Endothelial cell of umbilical vein (primary cell): Measurements from ENCODE around the gene ZBTB39. TPM values are rescaled to one million over a fixed set of nuclear protein-coding genes. Genes with fewer than 3 reads are reported as not detected.

Experiments
- BruUV-seq: library from RNA; stranded (reverse); fragments of 400-500 nt; replicated peaks from 2 replicates; lab custom pipeline; 2021; lab: Mats Ljungman, UMichigan
- CTCF ChIA-PET: fragments of 300-600, 350-600 bp; sonication (Branson Sonifier 250); formaldehyde crosslinking; loops from one replicate; lab custom pipeline; 2021; ENCODE audit warnings: antibody characterized with exemption, inconsistent platforms; lab: Charles Lee
- POLR2A ChIA-PET: fragments of 300-600, 350-600 bp; sonication (Branson Sonifier 250); formaldehyde crosslinking; loops from one replicate; lab custom pipeline; 2021; ENCODE audit warnings: antibody characterized with exemption, inconsistent platforms; lab: Charles Lee
- DNase-seq: peaks from one replicate; pipeline ENCODE4 v3.0.0-alpha.2; 2011; ENCODE audit warnings: low read depth, low spot score
- FAIRE-seq: peaks from 2 replicates; lab custom pipeline; 2011; peaks lifted over from hg19 to GRCh38; lab: Jason Lieb, UNC
- H2AFZ ChIP-seq: 2 replicates; pipeline ENCODE4 v1.6.0; 2012; ENCODE audit warnings: low read depth, low read length, control low read depth, inconsistent platforms
- H3K27ac ChIP-seq: 2 replicates; pipeline ENCODE4 v1.5.1; 2011; ENCODE audit warnings: low read depth, mild to moderate bottlenecking, control low read depth, low read length, moderate library complexity; ENCODE audit not compliant: insufficient read depth
- H3K27me3 ChIP-seq, 2 experiments: 2 replicates each; pipeline versions ENCODE4 v1.6.0 to v1.6.1; 2011; ENCODE audit warnings: low read length in 2 of 2, mixed read lengths in 1 of 2; ENCODE audit not compliant: control insufficient read depth in 2 of 2, insufficient read depth in 2 of 2
- H3K36me3 ChIP-seq, 2 experiments: 2 replicates in 1 of 2; 3 replicates in 1 of 2; pipeline ENCODE4 v1.5.1; 2011; ENCODE audit warnings: low read length in 2 of 2, mild to moderate bottlenecking in 1 of 2, moderate library complexity in 1 of 2; ENCODE audit not compliant: control insufficient read depth in 2 of 2, insufficient read depth in 2 of 2; ENCODE audit errors: extremely low read depth in 1 of 2
- H3K4me1 ChIP-seq: 3 replicates; pipeline ENCODE4 v1.5.1; 2011; ENCODE audit warnings: mild to moderate bottlenecking, low read length; ENCODE audit not compliant: control insufficient read depth, insufficient read depth; ENCODE audit errors: extremely low read depth
- H3K4me2 ChIP-seq: 2 replicates; pipeline ENCODE4 v1.6.1; 2011; ENCODE audit warnings: low read length, control low read depth, mixed read lengths; ENCODE audit not compliant: insufficient read depth
- H3K4me3 ChIP-seq, 3 experiments: fragments of 200-600 bp in 1 of 3; sonication (generic), shearing (Covaris generic) in 1 of 3; replicated peaks in 1 of 3; 2 replicates each; pipeline ENCODE4 v1.5.1; 2011 to 2016; ENCODE audit warnings: control low read depth in 3 of 3, low read length in 3 of 3, mild to moderate bottlenecking in 2 of 3, inconsistent platforms in 1 of 3, low read depth in 1 of 3, moderate library complexity in 1 of 3; ENCODE audit not compliant: insufficient read depth in 1 of 3
- H3K79me2 ChIP-seq: 2 replicates; pipeline ENCODE4 v1.6.0; 2012; ENCODE audit warnings: low read length, inconsistent platforms; ENCODE audit not compliant: control insufficient read depth, insufficient read depth
- H3K9ac ChIP-seq: replicated peaks from 2 replicates; pipeline ENCODE3; 2011; ENCODE audit warnings: low read length, control low read depth; ENCODE audit not compliant: insufficient read depth; ENCODE audit errors: extremely low read depth
- H3K9me1 ChIP-seq: replicated peaks from 3 replicates; pipeline ENCODE4 v1.6.0; 2011; ENCODE audit warnings: mild to moderate bottlenecking, low read length; ENCODE audit not compliant: control insufficient read depth, insufficient read depth; ENCODE audit errors: extremely low read depth
- H3K9me3 ChIP-seq: replicated peaks from 2 replicates; pipeline ENCODE4 v1.5.1; 2012; ENCODE audit warnings: low read length, inconsistent platforms; ENCODE audit not compliant: control insufficient read depth, insufficient read depth
- H4K20me1 ChIP-seq: replicated peaks from 2 replicates; pipeline ENCODE3; 2011; ENCODE audit warnings: mild to moderate bottlenecking, low read length; ENCODE audit not compliant: control insufficient read depth, insufficient read depth; ENCODE audit errors: extremely low read depth
- EZH2 ChIP-seq: IDR thresholded peaks from 2 replicates; pipeline ENCODE4 v1.6.1; 2012; ENCODE audit warnings: borderline replicate concordance, low read depth, mild to moderate bottlenecking, moderate library complexity, low read length, inconsistent platforms; ENCODE audit not compliant: severe bottlenecking
- FOS ChIP-seq: IDR thresholded peaks from 2 replicates; pipeline ENCODE4 v1.6.1; 2011; ENCODE audit warnings: mild to moderate bottlenecking, low read length, moderate library complexity, borderline replicate concordance; ENCODE audit not compliant: insufficient read depth
- GATA2 ChIP-seq: IDR thresholded peaks from 2 replicates; pipeline ENCODE4 v1.7.0; 2011; ENCODE audit warnings: low read depth, mild to moderate bottlenecking, moderate library complexity, mixed read lengths, low read length; ENCODE audit not compliant: insufficient read length, insufficient read depth
- JUN ChIP-seq: IDR thresholded peaks from 2 replicates; pipeline ENCODE4 v1.6.1; 2011; ENCODE audit warnings: borderline replicate concordance, low read depth; ENCODE audit not compliant: insufficient read length, insufficient read depth
- MYC ChIP-seq: IDR thresholded peaks from one replicate; pipeline ENCODE4 v1.6.1; 2011; ENCODE audit warnings: mild to moderate bottlenecking, low read depth, low read length
- POLR2A ChIP-seq: IDR thresholded peaks from 2 replicates; pipeline ENCODE4 v1.6.1; 2012; ENCODE audit warnings: low read depth, mild to moderate bottlenecking, control low read depth, low read length
- POLR2AphosphoS5 ChIP-seq: IDR thresholded peaks from 2 replicates; pipeline ENCODE4 v1.6.1; 2012; ENCODE audit warnings: low read depth, mild to moderate bottlenecking, control low read depth, low read length, moderate library complexity; ENCODE audit not compliant: insufficient read depth
- dilution Hi-C: fragments of 300-500 bp; cut with MboI; formaldehyde crosslinking; loops from one replicate; pipeline ENCODE4 v1.15.0; 2019; ENCODE audit warnings: low sequenced_read_pairs; ENCODE audit not compliant: extremely low pct_ligation_motif_present
- intact Hi-C: fragments of 100-400 bp; cut with micrococcal nuclease; formaldehyde crosslinking; loops from one replicate; pipeline ENCODE4 v1.10.0; 2022
- polyA plus RNA-seq, 4 experiments: library from polyadenylated mRNA; depleted of rRNA in 3 of 4; stranded (reverse) in 3 of 4; unstranded in 1 of 4; fragments of >200 nt; gene quantifications; 2 replicates each; pipeline versions ENCODE4 v1.2.1 to v1.2.3, GENCODE V29; 2011 to 2012; ENCODE audit warnings: missing spikeins in 1 of 4
- total RNA-seq: library from RNA; stranded (reverse); gene quantifications from 2 replicates; pipeline ENCODE4 v1.2.3, GENCODE V29; 2021
- TF ChIP-seq, protein P1 (sequence below): IDR thresholded peaks from 2 replicates; pipeline ENCODE4 v1.6.1; 2011; ENCODE audit not compliant: insufficient read depth, insufficient read length
- TF ChIP-seq, protein P2 (sequence below), 2 donors: IDR thresholded peaks; 1 replicate in 1 of 2; 2 replicates in 1 of 2; pipeline ENCODE4 v1.5.1; 2011; ENCODE audit warnings: low read length in 2 of 2, mild to moderate bottlenecking in 2 of 2, moderate library complexity in 2 of 2, control low read depth in 1 of 2, inconsistent platforms in 1 of 2, low read depth in 1 of 2; ENCODE audit not compliant: insufficient read depth in 1 of 2; ENCODE audit errors: extremely low read depth in 1 of 2

Gene ZBTB39
- total and polyA plus RNA-seq, 2 donors (not counting 3 experiments of a cell fraction or from before 2014, with no cell fraction given) = 5.9 to 8.5 TPM

DNA sequence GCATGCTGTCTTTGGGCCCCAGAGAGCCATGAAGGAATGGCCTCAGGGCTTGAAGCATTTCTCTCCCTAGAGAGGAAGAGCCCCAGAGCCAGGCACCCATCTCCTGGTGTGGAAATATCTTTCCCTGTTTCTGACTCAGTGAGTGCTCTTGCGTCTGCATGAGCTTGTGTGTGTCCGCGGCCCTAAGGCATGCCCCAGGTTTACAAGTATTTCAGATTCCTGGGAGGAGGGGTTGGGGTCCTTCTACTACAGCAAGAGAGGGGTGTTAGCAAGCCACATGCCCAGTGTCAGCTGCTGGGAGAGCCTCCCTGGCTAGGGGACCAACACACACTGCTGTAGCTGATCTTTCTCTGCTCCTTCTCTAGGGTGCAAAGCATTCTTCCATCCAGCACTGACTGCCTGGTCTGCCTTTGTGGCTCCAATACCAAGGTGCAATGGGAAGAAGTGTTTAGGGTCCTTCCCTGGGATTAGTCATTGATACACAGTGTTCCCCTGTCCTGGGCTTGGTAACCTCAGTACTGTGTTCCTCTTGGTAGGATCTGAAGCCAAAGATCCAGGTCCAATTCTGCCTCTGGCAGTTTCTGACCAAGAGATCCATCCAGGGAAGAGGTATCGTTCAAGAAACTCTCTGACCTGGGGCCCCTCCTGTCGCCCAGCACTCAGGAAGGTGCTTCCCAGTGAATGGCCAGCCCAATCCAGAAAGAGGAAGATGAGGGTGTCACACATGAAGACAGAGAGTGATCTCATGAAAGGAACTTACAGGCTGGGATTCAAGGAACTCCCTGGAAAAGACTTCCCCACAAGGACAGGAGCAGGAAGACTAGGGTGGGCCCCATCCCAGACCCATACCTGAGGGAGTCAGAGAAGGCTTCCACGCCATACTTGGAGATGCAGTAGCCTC, 52.0 kb downstream of the ZBTB39 start:
- no TSS peak for BruUV-seq
- Histone ChIP-seq H3K27me3 (peaks cover 6 to 11% of the 10 kb centered on the region in 2 experiments), H3K27ac (no peak overlapping the region), H3K4me2 (no peak overlapping the region), H3K9ac (no peak overlapping the region), H3K79me2 (no peaks in the 10 kb centered on the region), H3K4me3 (no peak overlapping the region), H3K36me3 (no peaks in the 10 kb centered on the region), H4K20me1 (no peaks in the 10 kb centered on the region), H3K9me1 (no peaks in the 10 kb centered on the region), H2AFZ (no peak overlapping the region), H3K9me3 (no peaks in the 10 kb centered on the region), H3K4me1 (no peaks in the 10 kb centered on the region)
- no peak for TF ChIP-seq JUN
- TF ChIP-seq, protein P1, sequence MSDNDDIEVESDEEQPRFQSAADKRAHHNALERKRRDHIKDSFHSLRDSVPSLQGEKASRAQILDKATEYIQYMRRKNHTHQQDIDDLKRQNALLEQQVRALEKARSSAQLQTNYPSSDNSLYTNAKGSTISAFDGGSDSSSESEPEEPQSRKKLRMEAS = no peak
- TF ChIP-seq MYC = no peak
- no peak for TF ChIP-seq POLR2AphosphoS5
- TF ChIP-seq EZH2 = no peak
- FAIRE-seq (no peak), DNase-seq (no peak)
- dilution Hi-C loops = no loop called here
- intact Hi-C loops = no loop called here
- ChIA-PET CTCF (no interaction called here), POLR2A (no interaction called here)

DNA sequence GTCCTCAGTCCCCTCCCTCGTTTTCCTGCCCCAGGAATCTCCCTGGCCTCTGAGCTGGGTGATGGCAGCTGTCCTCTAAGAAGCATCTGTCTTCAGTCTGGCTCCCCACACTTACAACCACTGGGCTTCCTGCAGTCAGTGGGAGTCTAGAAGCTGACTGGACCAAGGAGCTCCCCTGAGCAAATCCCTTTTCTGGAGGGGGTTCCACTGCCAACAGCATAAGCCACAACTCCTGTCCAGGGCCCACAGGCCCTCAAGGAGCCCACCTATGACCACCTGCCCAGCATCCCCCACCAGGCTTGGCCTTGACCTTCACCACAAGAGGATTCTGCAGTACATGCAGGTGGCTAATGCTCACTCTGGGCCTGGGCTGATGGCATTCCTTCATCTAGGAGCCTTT, 53.0 kb downstream of the ZBTB39 start:
- H4K20me1 ChIP-seq = no peaks in the 10 kb centered on the region
- BruUV-seq = no TSS peak

More for the DNA sequence above, 53.0 kb downstream of the ZBTB39 start:
- FAIRE-seq = no peak
- intact Hi-C loops (no loop called here), dilution Hi-C loops (no loop called here)
- TF ChIP-seq MYC (no peak), POLR2A (no peak), JUN (no peak), EZH2 (no peak), FOS (no peak), POLR2AphosphoS5 (no peak), GATA2 (no peak)
- TF ChIP-seq, protein P2, sequence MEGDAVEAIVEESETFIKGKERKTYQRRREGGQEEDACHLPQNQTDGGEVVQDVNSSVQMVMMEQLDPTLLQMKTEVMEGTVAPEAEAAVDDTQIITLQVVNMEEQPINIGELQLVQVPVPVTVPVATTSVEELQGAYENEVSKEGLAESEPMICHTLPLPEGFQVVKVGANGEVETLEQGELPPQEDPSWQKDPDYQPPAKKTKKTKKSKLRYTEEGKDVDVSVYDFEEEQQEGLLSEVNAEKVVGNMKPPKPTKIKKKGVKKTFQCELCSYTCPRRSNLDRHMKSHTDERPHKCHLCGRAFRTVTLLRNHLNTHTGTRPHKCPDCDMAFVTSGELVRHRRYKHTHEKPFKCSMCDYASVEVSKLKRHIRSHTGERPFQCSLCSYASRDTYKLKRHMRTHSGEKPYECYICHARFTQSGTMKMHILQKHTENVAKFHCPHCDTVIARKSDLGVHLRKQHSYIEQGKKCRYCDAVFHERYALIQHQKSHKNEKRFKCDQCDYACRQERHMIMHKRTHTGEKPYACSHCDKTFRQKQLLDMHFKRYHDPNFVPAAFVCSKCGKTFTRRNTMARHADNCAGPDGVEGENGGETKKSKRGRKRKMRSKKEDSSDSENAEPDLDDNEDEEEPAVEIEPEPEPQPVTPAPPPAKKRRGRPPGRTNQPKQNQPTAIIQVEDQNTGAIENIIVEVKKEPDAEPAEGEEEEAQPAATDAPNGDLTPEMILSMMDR (IDR thresholded peaks at IDR 0.05; ENCODE audit: extremely low read depth in 1 of 2, insufficient read depth in 1 of 2, low read depth in 1 of 2, low read length in 2 of 2) = no peak
- TF ChIP-seq, protein P1 = no peak
- POLR2A ChIA-PET = no interaction called here
- peaks cover 6 to 9% of the 10 kb centered on the region in 2 experiments for H3K27me3 ChIP-seq
- H3K4me1 ChIP-seq = no peaks in the 10 kb centered on the region
- CTCF ChIA-PET = interaction anchor here (0.6 kb wide), 1 partner anchor 39 kb away, joined by 3 read pairs; no protein-coding TSS in a partner anchor
- H3K36me3 ChIP-seq = no peaks in the 10 kb centered on the region
- H3K4me3 ChIP-seq = no peak overlapping the region
- H3K4me2 ChIP-seq = no peak overlapping the region
- H3K9me1 ChIP-seq = no peaks in the 10 kb centered on the region
- H3K79me2 ChIP-seq = no peaks in the 10 kb centered on the region
- no peaks in the 10 kb centered on the region for H3K9me3 ChIP-seq
- no peak overlapping the region for H3K9ac ChIP-seq
- DNase-seq = no peak
- H2AFZ ChIP-seq = no peak overlapping the region
- no peak overlapping the region for H3K27ac ChIP-seq
